GM15510 (cell line): ENCODE results near the gene SUPT4H1.

Experiments used
- POLR2A ChIP-seq: IDR thresholded peaks from 3 replicates; pipeline ENCODE4 v1.6.1; 2011; ENCODE audit warnings: borderline replicate concordance; ENCODE audit not compliant: insufficient read length; ENCODE audit errors: extremely low read depth

SUPT4H1 gene

DNA sequence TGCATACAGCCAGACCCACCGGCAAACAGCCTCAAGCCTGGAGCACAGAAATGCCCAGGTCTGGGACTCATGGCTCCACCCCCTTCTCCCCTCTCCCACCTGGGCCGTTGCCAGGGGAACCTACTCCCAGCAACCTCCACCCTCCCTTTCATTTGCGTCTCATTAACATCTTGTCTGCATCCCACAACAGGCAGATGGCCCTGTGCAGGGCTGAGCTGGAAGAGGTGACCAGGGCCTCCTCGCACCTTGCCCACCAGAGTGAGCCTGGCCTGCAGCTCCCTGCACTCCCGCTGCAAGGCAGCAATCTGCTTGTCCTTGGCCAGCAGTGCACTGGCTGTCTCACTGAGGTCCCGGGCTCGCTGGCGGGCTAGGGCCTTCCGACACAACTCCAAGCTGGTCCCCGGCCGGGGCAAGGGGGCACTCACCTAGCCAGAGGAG is 26.7 kb downstream of the SUPT4H1 start:
- TF ChIP-seq POLR2A: no peak

DNA sequence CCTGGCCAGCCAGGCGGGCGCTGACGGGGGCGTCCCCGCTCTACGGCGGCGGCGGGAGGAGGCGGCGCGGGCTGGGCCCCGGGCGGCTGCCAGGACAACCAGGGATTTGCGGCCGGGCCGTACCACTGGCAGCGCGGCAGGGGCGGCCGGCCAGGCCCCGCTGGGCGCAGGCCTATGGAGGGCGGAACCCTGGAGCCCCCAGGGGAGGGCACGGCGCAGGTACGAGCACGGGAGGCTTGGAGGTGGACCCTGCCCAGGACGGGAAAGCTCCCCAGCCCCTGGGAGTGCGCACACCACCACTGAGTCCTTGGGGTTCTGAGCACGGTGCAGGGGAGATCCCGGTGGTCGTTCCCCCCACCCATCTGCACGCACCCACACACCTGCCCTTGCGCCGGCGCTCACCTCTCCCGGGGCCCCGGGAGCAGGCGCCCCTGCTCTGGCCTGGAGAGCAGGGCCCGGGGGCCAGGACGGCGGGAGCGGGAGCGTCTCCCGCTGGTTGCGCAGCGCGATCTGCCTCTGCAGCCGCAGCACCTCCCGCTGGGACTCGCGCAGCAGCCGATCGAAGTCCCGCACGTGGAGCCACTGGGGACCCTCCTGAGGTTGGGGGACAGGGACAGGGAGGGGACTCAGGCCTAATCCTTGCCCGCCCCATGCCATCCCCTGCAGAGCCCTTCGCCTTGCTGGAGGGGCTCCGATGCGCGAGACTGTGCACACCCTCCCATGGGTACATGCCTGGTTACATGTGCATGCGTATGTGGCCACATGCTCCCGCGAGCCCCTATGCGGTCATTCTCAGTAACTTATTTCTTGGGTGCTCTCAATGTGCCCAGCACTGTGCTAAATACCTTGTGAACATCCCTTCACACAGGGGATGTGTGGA is 27.4 kb downstream of the SUPT4H1 start:
- no peak for TF ChIP-seq POLR2A

- TF ChIP-seq POLR2A: no peak
These were observed 28.0 kb downstream of the SUPT4H1 start for GRCh38 chr17:58324056-58324408.

DNA sequence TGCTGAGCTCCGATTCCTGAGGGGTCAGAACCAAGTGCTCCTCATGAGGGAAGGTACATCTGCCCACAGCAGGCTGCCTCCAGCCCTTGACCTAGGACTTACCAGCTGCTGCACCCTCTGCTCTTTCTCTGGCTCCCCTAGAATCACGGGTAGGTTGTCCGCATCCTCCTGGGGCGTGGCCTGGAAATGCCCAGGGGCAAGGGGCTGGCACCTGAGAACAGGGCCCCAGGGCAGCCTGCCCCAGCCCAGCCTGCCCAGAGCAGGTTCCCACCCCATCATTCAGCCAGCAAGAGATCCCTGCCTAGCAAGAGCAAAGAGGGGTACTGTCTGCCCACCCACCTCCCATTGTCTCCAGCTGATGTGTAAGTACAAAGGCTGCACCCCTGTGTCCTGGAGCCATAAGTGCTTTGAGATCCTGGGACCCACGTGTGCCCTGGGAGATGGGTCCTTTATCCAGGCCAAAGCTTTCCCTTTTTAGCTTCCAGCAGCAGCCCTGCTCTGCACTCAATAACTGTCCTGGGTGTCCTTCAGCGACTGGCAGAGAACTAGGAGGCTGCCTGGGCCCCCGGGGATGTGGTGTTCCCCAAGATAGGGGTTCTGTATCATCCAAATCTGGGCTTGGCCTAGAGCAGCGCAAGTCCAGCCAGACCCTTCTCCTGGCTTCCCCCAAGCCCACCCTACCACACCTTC is 28.5 kb downstream of the SUPT4H1 start:
- no peak for TF ChIP-seq POLR2A

DNA sequence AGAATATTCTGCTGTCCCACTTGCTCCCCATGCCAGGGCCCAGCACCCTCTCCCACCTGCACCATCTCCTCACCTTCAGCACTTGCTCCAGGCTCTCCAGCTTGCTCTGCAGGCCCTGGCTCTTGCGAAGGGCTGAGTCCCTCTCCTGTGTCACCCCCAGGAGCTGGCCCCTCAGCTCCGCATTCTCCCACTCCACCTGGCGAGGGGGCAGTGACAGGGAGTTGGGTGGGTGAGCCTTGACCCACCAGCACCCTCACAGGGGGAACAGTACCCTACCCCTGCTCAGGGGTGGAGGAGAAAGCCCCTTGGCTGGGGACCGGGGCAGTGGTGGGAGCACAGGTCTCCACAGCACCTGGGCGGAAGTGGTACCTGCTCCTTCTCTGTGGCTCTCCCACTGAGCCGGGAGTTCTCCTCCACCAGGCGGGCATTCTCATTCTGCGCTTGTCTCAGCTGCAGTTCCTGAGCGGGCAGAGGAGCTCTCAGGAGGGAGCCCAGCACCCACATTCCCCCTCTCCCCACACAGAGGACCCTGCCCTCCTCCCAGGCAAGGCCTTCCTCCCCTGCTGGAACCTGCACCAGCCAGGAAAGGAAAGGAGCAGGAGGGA is 29.3 kb downstream of the SUPT4H1 start:
- no peak for TF ChIP-seq POLR2A

DNA sequence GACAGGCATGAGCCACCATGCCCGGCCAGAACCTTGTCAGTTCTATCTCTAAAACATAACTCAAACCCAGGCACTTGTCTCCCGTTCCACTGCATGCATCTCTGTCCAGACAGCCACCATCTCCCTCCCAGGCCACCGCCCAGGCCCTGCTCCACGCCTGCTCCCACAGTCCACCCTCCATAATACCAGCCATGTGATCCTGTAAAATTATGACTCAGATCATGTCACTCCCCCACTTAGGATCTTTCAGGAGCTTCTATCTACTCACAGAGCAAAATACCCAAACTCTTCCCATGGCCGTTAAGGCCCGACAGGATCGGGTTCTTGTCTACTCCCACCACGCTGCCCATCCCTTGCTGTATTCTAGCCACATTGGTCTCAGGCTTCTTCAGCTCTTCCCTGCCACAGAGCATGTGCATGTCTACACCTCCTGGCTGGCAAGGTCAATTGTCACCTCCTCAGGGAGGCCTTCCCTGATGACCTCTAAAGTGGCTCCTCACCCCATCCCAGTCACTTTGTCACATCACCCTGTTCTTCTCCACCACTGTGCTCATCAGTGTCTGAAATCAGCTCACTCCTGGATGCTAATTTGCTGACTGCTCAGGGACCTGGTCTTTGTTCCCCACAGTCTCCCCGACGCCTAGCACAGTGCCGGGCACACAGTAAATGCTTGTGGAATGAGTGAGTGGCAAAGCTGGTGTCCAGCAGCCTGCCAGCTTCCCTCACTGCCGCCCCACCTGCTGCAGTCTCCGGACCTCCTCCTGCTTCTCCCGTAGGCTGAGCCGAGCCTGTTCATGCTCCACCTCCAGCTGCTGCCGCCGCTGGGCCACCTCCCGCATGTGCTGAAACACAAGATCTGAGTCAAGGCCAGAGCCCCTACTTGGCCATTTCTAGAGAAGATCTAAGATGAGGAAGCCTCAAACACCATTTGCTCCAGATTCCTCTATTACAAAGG is 30.2 kb downstream of the SUPT4H1 start:
- no peak for TF ChIP-seq POLR2A

- no peak for TF ChIP-seq POLR2A
These were observed 31.3 kb downstream of the SUPT4H1 start for GRCh38 chr17:58320570-58321323.

- TF ChIP-seq POLR2A: no peak
These were observed 31.8 kb downstream of the SUPT4H1 start for GRCh38 chr17:58320163-58320558.

GRCh38 chr17:58319173-58320162 is 32.5 kb downstream of the SUPT4H1 start:
- no peak for TF ChIP-seq POLR2A

DNA sequence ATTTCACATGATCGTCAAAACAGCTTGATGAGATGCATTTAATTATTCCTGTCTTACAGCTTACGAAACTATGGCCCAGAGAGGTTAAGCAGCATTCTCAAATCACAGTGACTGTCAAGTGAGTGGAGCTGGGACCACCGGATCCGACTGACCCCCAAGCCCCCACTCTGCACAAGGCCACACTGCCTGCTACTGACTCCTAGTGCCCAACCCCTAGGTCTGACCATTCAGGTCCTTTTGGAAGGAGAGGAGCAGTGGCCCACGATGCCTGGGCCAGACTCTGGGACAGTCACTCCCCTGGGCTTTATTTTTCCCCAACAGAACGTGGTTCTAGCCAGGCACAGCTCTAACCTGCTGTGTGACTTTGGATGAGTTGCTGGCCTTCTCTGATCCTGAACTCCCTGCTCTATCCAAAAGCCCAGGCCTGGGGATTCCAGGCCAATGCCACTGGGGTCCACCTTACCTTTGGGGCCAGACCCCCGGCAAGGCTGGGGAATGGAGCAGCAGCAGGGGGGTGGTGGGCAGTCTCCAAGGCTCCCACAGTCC is 33.3 kb downstream of the SUPT4H1 start:
- no peak for TF ChIP-seq POLR2A

DNA sequence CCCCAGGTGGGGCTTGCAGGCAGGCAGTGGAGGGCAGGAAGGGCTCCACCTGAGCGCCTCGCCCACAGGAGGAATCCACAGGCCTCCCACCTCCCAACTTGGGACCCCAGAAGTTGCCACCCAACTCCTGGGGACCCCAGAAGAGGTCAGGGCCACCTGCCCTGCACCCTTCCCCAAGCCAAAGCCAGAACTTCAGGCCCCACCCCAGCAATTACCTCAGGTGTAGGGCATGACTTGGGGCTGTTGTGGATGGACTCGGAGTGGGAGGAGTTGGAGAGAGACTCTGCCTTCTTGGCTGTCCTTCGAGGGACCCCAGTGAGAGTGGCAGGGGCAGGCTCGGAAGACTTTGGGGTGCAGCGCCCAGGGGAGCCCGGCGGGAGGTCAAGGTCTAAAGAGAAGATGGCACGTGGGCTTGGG is 33.9 kb downstream of the SUPT4H1 start:
- TF ChIP-seq POLR2A: no peak

DNA sequence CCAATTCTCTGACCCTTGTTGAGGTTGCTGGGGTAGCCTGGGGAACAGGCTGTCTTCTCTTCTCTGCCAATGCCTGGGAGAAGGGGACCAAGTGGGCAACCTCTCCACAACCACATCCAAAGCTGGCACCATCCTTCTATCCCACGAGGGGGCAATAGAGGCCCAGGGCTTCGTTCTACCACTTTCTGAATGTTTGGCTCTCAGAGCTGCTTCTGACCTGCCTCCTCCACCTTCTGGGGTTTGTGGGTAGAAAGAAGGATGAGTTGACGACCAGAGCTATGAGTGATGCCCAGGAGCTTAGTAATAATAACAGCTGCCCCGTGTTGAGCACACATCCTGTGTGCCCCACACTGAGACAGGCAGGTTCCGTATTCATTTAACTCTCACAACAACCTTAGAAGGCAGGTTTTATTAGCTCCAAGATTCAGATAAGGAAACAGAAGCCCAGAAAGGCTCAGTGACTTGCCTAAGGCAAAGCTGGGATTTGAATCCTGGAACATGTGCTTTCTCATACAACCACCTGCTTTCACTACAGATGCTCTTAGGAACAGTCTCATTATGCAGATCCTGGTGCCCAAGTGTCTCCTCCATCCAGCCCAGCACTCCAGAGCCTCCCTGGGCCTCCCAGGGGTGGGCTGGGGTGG is 34.5 kb downstream of the SUPT4H1 start:
- no peak for TF ChIP-seq POLR2A
